ENCODE data around the gene FLVCR2.

FLVCR2 gene

DNA sequence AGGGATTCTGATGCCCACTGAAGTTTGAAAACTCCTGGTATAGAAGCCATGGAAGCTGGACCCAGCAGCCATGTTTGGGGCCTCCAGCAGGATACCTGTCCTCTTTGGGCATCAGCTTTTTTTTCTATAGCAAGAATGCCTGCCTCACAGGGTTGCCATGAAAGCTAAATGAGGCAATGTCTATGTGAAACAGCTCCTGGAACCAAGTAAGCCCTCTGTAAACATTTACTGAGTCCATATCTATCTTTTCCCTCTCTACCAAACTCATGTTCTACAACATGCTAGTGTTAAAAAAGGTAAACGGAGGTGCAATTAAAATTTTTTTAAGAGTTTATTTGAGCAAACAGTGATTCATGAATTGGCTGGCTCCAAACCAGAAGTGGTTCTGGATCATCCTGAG, 28.6 kb downstream of the FLVCR2 start:
- no peak for DNase-seq (ENCODE audit: extremely low read depth, insufficient read length)
- TF ChIP-seq CTCF (IDR thresholded peaks at IDR 0.05; ENCODE audit: insufficient read depth, low read length, poor library complexity, severe bottlenecking) = no peak
- no peaks in the 10 kb centered on the region for H3K27me3 ChIP-seq (replicated peaks; ENCODE audit: control insufficient read depth, insufficient read depth, low read length)
- no peaks in the 10 kb centered on the region for H3K36me3 ChIP-seq (ENCODE audit: control insufficient read depth, insufficient read depth, low read length)
- H3K4me3 ChIP-seq (replicated peaks; ENCODE audit: low read depth, low read length) = no peak overlapping the region

DNA sequence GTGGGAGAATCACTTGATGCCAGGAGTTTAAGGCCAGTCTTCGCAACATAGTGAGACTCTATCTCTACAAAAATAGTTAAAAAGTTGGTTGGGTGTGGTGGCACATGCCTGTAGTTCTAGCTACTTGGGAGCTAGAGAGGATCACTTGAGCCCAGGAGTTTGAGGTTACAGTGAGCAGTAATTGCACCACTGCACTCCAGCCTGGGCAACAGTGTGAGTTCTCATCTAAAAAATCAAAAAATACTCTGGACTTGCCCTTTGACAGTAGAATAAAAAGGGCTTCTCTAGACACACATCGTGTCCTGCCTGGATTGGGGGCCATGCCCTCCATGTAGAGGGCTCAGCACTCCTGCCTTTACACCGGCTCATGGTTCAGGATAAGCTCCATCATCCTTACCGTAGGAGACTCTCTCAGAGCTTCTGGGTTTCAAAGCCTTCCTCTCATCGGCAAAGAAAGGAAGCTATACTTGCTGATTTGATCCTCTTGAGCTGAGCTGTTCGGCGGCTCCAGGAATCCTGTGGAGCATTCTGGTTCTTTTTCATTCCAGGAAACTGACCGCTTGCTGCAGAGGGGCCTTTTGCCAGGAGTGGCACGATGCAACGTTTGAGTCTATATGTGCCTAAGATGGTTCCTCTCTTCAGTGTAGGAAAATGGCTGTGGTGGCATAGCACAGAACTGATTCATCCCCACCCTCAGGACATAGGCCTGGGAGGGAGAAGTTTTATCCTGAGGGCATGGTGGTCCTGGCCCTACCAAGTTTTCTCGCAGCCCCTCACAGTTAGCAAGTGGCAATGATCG, 29.6 kb downstream of the FLVCR2 start:
- H3K4me3 ChIP-seq (replicated peaks; ENCODE audit: low read depth, low read length) = no peak overlapping the region
- no peaks in the 10 kb centered on the region for H3K27me3 ChIP-seq (replicated peaks; ENCODE audit: control insufficient read depth, insufficient read depth, low read length)
- DNase-seq (ENCODE audit: extremely low read depth, insufficient read length) = no peak
- no peak for TF ChIP-seq CTCF (IDR thresholded peaks at IDR 0.05; ENCODE audit: insufficient read depth, low read length, poor library complexity, severe bottlenecking)
- H3K36me3 ChIP-seq (ENCODE audit: control insufficient read depth, insufficient read depth, low read length) = no peaks in the 10 kb centered on the region

- DNase-seq (ENCODE audit: extremely low read depth, insufficient read length) = no peak
- H3K4me3 ChIP-seq (replicated peaks; ENCODE audit: low read depth, low read length) = no peak overlapping the region
- H3K36me3 ChIP-seq (ENCODE audit: control insufficient read depth, insufficient read depth, low read length) = no peaks in the 10 kb centered on the region
Observed at GRCh38 chr14:75609116-75609515, 30.7 kb downstream of the FLVCR2 start.

DNA sequence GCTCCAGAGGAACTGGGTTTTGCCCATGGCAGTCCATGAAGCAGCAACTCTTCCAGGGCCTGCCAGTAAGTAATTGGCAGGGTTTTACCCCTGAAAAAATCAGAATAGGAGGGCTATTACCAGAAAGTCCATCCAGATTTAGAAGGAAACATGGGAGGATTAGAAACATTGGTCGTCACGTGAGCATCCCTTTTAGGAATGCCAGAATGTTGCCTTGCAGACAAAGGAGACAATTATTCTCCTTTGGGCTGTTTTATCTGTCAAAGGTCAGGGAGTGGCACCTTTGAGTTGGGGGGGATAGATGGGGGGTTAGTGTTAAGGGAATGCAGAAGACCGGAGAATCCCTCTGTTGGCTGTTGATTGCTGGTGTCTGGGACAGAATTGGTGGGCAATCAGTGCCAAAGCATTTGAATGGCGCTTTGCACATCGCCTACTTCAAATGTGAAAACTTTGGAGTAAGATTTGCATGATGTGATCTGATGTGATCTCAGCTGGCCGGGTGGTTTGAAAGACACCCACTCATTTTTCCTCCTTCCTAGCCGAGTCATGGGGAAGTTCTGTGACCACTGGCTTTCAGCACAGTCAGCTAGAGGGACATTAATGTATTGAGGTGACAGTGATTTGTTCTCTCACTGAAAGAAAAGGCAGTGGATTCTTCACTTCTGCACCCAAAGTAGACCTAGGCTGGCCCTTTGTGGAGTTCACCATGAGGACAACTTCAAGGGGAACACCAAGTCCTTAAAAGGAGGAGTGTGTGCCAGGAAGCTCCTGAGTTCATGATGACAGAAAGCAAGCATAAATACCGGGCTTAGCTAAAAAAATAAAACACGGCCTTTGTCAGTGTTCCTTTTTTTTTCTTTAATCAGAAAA, 31.4 kb downstream of the FLVCR2 start:
- no peak for DNase-seq (ENCODE audit: extremely low read depth, insufficient read length)
- no peak for TF ChIP-seq CTCF (IDR thresholded peaks at IDR 0.05; ENCODE audit: insufficient read depth, low read length, poor library complexity, severe bottlenecking)
- H3K36me3 ChIP-seq (ENCODE audit: control insufficient read depth, insufficient read depth, low read length) = no peaks in the 10 kb centered on the region
- H3K4me3 ChIP-seq (replicated peaks; ENCODE audit: low read depth, low read length) = no peak overlapping the region
- no peaks in the 10 kb centered on the region for H3K27me3 ChIP-seq (replicated peaks; ENCODE audit: control insufficient read depth, insufficient read depth, low read length)

More at GRCh38 chr14:75609116-75609515, 30.7 kb downstream of the FLVCR2 start:
- H3K27me3 ChIP-seq (replicated peaks; ENCODE audit: control insufficient read depth, insufficient read depth, low read length) = no peaks in the 10 kb centered on the region
- no peak for TF ChIP-seq CTCF (IDR thresholded peaks at IDR 0.05; ENCODE audit: insufficient read depth, low read length, poor library complexity, severe bottlenecking)

GRCh38 chr14:75610834-75611233, 32.4 kb downstream of the FLVCR2 start:
- no peak for TF ChIP-seq CTCF (IDR thresholded peaks at IDR 0.05; ENCODE audit: insufficient read depth, low read length, poor library complexity, severe bottlenecking)

More at GRCh38 chr14:75610834-75611233, 32.4 kb downstream of the FLVCR2 start:
- H3K27me3 ChIP-seq (replicated peaks; ENCODE audit: control insufficient read depth, insufficient read depth, low read length) = no peaks in the 10 kb centered on the region
- no peaks in the 10 kb centered on the region for H3K36me3 ChIP-seq (ENCODE audit: control insufficient read depth, insufficient read depth, low read length)
- no peak overlapping the region for H3K4me3 ChIP-seq (replicated peaks; ENCODE audit: low read depth, low read length)
- DNase-seq (ENCODE audit: extremely low read depth, insufficient read length) = no peak

Data from GM06990 (cell line).